Fibroblast of lung (primary cell): Measurements from ENCODE around the gene TBC1D22A. TPM values are rescaled to one million over a fixed set of nuclear protein-coding genes. Genes with fewer than 3 reads are reported as not detected.

ENCODE experiments used
- DNase-seq, 2 donors: peaks; one replicate each; pipeline versions ENCODE4 v3.0.0 to v3.0.0-alpha.2; 2010; ENCODE audit warnings: low read depth in 2 of 2
- H2AFZ ChIP-seq: 2 replicates; pipeline ENCODE4 v1.5.1; 2012; ENCODE audit warnings: low read length, control low read depth, inconsistent platforms
- H3K27ac ChIP-seq: 2 replicates; pipeline ENCODE4 v1.5.1; 2011; ENCODE audit warnings: low read length, control low read depth; ENCODE audit not compliant: insufficient read depth
- H3K27me3 ChIP-seq: 2 replicates; pipeline ENCODE4 v1.5.1; 2011; ENCODE audit warnings: mild to moderate bottlenecking, low read length; ENCODE audit not compliant: control insufficient read depth, insufficient read depth
- H3K36me3 ChIP-seq: 2 replicates; pipeline ENCODE4 v1.5.1; 2011; ENCODE audit warnings: low read length; ENCODE audit not compliant: control insufficient read depth, insufficient read depth
- H3K4me1 ChIP-seq: 2 replicates; pipeline ENCODE4 v1.5.1; 2011; ENCODE audit warnings: low read length; ENCODE audit not compliant: control insufficient read depth, insufficient read depth; ENCODE audit errors: extremely low read depth
- H3K4me2 ChIP-seq: 2 replicates; pipeline ENCODE4 v1.5.1; 2011; ENCODE audit warnings: low read length, control low read depth; ENCODE audit not compliant: insufficient read depth; ENCODE audit errors: extremely low read depth
- H3K4me3 ChIP-seq, 4 experiments: fragments of 200-600 bp in 1 of 4; sonication (generic) in 1 of 4; replicated peaks in 1 of 4; 2 replicates each; pipeline ENCODE4 v1.5.1; 2011 to 2016; ENCODE audit warnings: low read length in 4 of 4, low read depth in 3 of 4, mild to moderate bottlenecking in 3 of 4, control low read depth in 2 of 4, inconsistent platforms in 1 of 4, mixed read lengths in 1 of 4; ENCODE audit not compliant: insufficient read depth in 1 of 4; ENCODE audit errors: control extremely low read depth in 1 of 4
- H3K79me2 ChIP-seq: 2 replicates; pipeline ENCODE4 v1.5.1; 2012; ENCODE audit warnings: mild to moderate bottlenecking, low read length, inconsistent platforms; ENCODE audit not compliant: control insufficient read depth, insufficient read depth
- H3K9ac ChIP-seq: 2 replicates; pipeline ENCODE4 v1.5.1; 2011; ENCODE audit warnings: mild to moderate bottlenecking, low read length, control low read depth; ENCODE audit not compliant: insufficient read depth
- H3K9me3 ChIP-seq: 2 replicates; pipeline ENCODE4 v1.5.1; 2012; ENCODE audit warnings: low read depth, low read length; ENCODE audit not compliant: control insufficient read depth, insufficient read depth
- H4K20me1 ChIP-seq: 2 replicates; pipeline ENCODE4 v1.5.1; 2011; ENCODE audit warnings: low read length; ENCODE audit not compliant: control insufficient read depth, insufficient read depth; ENCODE audit errors: extremely low read depth
- CTCF ChIP-seq, 2 donors: IDR thresholded peaks in 1 of 2; conservative IDR thresholded peaks in 1 of 2; 1 replicate in 1 of 2; 2 replicates in 1 of 2; pipeline ENCODE4 v1.5.1; 2011 to 2012; ENCODE audit warnings: low read length in 2 of 2, control low read depth in 1 of 2, inconsistent platforms in 1 of 2, low read depth in 1 of 2, mild to moderate bottlenecking in 1 of 2
- EZH2 ChIP-seq: IDR thresholded peaks from 2 replicates; pipeline ENCODE4 v1.5.1; 2012; ENCODE audit warnings: low read length, control low read depth, mild to moderate bottlenecking; ENCODE audit errors: missing control alignments
- polyA plus RNA-seq, 2 donors: library from polyadenylated mRNA; depleted of rRNA in 1 of 2; stranded (reverse) in 1 of 2; unstranded in 1 of 2; fragments of >200 nt; gene quantifications; 2 replicates each; pipeline ENCODE4 v1.2.1, GENCODE V29; 2011 to 2012; ENCODE audit warnings: missing spikeins in 1 of 2
- total RNA-seq: library from RNA; depleted of rRNA; stranded (reverse); fragments of >200 nt; gene quantifications from 2 replicates; pipeline ENCODE4 v1.2.1, GENCODE V29; 2014

TBC1D22A gene
- total and polyA plus RNA-seq, 2 donors (not counting 1 experiment from before 2014, with no cell fraction given): 11.6 to 17.6 TPM

GRCh38 chr22:46865052-46865434 lies 102.6 kb downstream of the TBC1D22A start:
- Histone ChIP-seq H3K4me3 (no peak overlapping the region), H4K20me1 (no peaks in the 10 kb centered on the region), H3K9me3 (no peaks in the 10 kb centered on the region), H3K9ac (no peak overlapping the region), H3K36me3 (no peaks in the 10 kb centered on the region), H3K27me3 (no peaks in the 10 kb centered on the region), H2AFZ (no peak overlapping the region), H3K4me2 (no peak overlapping the region), H3K4me1 (no peaks in the 10 kb centered on the region), H3K79me2 (no peaks in the 10 kb centered on the region), H3K27ac (no peak overlapping the region)
- TF ChIP-seq EZH2: no peak
- TF ChIP-seq CTCF (conservative IDR thresholded peaks at IDR 0.05 in 1 of 2, IDR thresholded peaks at IDR 0.05 in 1 of 2; ENCODE audit: low read depth in 1 of 2, low read length in 2 of 2): no peak
- no peak for DNase-seq

DNA sequence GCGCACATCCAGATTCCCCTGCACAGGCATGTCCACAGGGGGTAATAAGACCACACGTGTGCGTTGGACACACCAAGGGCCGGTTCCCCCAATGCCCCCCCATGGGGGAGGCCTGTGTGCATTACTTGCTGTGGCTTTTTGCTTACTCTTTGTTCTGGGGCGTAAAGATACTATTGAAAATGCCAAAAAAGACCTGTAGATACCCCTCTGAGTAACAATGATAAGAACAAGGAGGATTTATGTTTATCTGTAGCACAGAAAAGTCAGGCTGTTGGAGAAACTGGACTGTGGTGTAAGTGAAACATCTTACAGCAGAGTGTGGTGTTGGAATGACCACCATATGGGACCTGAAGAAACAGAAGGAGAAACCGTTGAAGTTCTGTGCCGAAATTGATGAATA lies 103.2 kb downstream of the TBC1D22A start:
- DNase-seq: no peak
- Histone ChIP-seq H3K9me3 (no peaks in the 10 kb centered on the region), H3K4me1 (no peaks in the 10 kb centered on the region), H3K4me3 (no peak overlapping the region), H3K4me2 (no peak overlapping the region), H3K36me3 (no peaks in the 10 kb centered on the region), H3K27ac (no peak overlapping the region), H2AFZ (no peak overlapping the region), H3K9ac (no peak overlapping the region), H3K27me3 (no peaks in the 10 kb centered on the region), H4K20me1 (no peaks in the 10 kb centered on the region), H3K79me2 (no peaks in the 10 kb centered on the region)
- TF ChIP-seq CTCF (conservative IDR thresholded peaks at IDR 0.05 in 1 of 2, IDR thresholded peaks at IDR 0.05 in 1 of 2; ENCODE audit: low read depth in 1 of 2, low read length in 2 of 2) (no peak), EZH2 (no peak)

DNA sequence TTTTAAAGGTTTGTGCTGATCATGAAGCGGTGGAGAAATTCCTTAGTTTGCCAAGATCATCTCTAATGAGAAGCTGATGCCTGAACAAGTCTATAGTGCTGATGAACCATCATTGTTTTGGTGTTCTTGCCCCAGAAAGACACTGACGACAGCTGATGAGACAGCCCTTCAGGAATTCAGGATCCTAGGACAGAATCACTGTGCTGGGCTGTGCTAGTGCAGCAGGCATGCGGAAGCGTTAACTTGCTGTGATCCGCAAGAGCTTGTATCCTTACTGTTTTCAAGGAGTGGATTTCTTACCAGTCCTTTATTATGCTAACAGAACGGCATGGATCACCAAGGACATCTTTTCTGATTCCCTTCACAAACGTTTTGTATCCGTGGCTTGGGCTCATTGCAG lies 104.1 kb downstream of the TBC1D22A start:
- no peak for TF ChIP-seq EZH2
- no peak for TF ChIP-seq CTCF (conservative IDR thresholded peaks at IDR 0.05 in 1 of 2, IDR thresholded peaks at IDR 0.05 in 1 of 2; ENCODE audit: low read depth in 1 of 2, low read length in 2 of 2)
- Histone ChIP-seq H3K27me3 (no peaks in the 10 kb centered on the region), H3K4me1 (no peaks in the 10 kb centered on the region), H3K27ac (no peak overlapping the region), H3K79me2 (no peaks in the 10 kb centered on the region), H3K36me3 (no peaks in the 10 kb centered on the region), H3K9me3 (no peaks in the 10 kb centered on the region), H2AFZ (no peak overlapping the region), H4K20me1 (no peaks in the 10 kb centered on the region), H3K9ac (no peak overlapping the region), H3K4me3 (no peak overlapping the region), H3K4me2 (no peak overlapping the region)
- peak; percentile 75 to 95 for DNase-seq
